Ramos (cell line): Measurements from ENCODE around the gene TRPM4.
"Not testable (repeated sequence)": the region's sequence is repeated elsewhere in the genome, so short reads cannot be mapped to it uniquely, and the experiment has no call there.

Experiments
- in situ Hi-C: fragments of 300-500 bp; cut with MboI; formaldehyde crosslinking; loops from one replicate; pipeline ENCODE4 v1.14.3; 2022; ENCODE audit warnings: low sequenced_read_pairs; ENCODE audit not compliant: unreplicated experiment

Gene TRPM4

DNA sequence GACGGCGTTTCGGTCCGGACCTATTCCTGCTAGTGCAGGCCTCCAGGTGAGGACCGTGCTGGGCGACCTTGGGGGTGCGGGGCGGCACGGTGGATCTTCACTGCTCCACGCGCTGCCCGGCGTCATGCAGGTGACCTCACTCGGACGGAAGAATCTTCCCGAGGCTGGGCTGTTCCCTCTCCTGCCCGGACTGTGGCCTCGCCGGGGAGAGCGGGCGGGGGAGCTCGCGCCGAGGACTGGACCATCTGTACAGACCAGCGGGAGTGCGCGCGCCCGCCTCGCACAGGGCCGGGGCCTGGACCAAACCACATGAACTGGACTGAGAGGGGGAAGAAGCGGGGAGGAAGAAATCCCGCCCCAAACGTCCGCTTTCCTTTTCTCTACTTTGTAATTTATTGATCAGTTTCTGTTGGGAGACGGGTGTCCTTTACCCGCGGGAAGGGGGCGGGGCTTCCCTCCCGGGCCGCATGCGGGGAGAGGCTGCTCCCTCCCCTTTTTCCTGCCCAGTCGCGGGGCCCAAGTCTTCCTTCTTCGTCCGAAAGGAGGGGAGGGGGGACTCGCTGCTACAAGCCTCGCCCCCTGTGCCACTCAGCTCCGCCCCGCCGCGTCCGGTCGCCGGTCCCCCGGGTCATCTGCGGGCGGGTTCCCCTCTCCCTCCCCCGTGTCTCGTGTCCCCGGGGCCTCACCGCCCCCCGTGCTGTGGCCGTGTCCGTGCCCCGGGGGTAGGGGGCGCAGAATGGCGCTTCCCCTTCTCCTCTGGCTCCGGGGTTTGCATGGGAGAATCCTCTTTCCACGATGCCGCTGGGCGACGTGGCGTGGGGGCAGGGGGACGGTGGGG is 7.3 kb upstream of the TRPM4 start:
- in situ Hi-C loops = no loop called here

- in situ Hi-C loops = no loop called here
These were observed 6.7 kb upstream of the TRPM4 start for GRCh38 chr19:49150944-49151243.

GRCh38 chr19:49151267-49152118 is 6.1 kb upstream of the TRPM4 start:
- in situ Hi-C loops = no loop called here

DNA sequence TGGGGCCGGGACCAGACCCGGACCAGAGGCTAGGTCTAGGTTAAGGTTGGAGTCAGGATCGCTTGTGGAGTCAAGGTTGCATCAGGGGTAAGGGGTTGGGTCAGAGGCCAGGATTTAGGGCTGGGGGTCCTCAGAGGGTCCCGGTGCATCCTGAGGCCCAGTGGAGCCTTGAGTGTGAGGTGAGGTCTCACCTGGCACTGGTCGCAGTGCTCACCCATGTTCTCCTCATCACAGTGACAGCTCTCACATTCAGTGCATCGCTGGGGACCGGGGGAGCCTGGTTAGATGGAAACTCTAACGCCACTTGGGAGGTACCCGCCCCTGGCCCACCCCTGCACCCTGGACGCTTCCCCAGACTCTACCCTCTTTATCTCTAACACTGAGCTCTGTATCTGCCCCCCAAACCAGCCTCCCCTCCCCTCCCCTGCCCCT is 5.5 kb upstream of the TRPM4 start:
- in situ Hi-C loops = no loop called here

GRCh38 chr19:49153167-49153809 is 4.3 kb upstream of the TRPM4 start:
- in situ Hi-C loops = no loop called here

DNA sequence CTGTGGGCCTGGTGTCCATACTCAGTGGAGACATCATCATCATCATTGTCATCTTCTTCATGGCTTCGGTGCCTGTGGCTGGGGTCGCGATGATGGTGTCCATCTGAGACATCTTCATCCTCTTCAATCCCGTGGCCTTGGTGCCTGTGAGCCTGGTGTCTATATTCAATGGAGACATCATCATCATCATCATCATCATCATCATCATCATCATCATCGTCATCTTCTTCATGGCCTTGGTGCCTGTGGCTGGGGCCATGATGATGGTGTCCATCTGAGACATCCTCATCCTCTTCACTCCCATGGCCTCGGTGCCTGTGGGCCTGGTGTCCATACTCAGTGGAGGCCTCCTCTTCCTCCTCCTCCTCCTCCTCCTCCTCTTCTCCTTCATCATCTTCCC is 3.3 kb upstream of the TRPM4 start:
- in situ Hi-C loops = no loop called here

- in situ Hi-C loops = no loop called here
These were observed 2.4 kb upstream of the TRPM4 start, which contains the start of gene HRC for GRCh38 chr19:49155005-49155819. TSS of gene HRC (minus strand) at chr19:49155396. CDS start at chr19:49155237, 159 bp downstream.

GRCh38 chr19:49155820-49156346 is 1.7 kb upstream of the TRPM4 start:
- in situ Hi-C loops = no loop called here

- in situ Hi-C loops = no loop called here
These were observed 3.0 kb downstream of the TRPM4 start for GRCh38 chr19:49160450-49161189.

DNA sequence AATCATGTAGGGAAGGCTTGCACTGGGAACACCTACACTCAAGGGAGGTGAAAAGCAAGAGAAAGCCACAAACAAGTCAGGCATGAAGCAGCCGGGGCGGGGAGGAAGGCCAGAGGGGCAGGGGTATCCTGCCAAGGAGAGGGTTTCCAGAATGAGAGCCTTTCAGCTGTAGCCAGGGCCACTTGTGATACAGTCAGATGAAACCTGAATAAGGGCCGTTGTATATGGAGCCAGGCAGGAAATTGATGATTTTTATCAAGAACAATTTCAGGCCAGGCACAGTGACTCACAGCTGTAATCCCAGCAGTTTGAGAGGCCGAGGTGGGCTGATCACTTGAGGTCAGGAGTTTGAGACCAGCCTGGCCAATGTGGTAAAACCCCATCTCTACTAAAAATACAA is 4.4 kb downstream of the TRPM4 start:
- in situ Hi-C loops = no loop called here

- in situ Hi-C loops = no loop called here
These were observed 7.6 kb downstream of the TRPM4 start for GRCh38 chr19:49165111-49165750.

GRCh38 chr19:49165865-49166301 is 8.3 kb downstream of the TRPM4 start:
- in situ Hi-C loops = no loop called here

DNA sequence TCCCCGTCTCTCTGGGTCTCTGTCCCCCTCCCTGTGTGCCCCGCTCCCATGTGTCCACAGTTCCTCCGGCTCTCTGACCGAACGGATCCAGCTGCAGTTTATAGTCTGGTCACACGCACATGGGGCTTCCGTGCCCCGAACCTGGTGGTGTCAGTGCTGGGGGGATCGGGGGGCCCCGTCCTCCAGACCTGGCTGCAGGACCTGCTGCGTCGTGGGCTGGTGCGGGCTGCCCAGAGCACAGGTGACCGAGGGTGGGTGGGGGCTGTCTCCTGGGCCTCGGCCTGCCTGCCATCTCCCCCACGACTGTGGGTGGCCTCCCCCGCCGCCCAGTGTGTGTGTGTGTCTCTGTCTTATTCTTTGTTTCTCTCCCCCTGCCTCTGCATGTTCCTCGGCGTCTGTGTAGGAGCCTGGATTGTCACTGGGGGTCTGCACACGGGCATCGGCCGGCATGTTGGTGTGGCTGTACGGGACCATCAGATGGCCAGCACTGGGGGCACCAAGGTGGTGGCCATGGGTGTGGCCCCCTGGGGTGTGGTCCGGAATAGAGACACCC is 10.3 kb downstream of the TRPM4 start:
- in situ Hi-C loops = no loop called here

GRCh38 chr19:49168421-49168820 is 10.8 kb downstream of the TRPM4 start:
- in situ Hi-C loops = no loop called here

- in situ Hi-C loops = no loop called here
These were observed 15.6 kb downstream of the TRPM4 start for GRCh38 chr19:49173198-49173597.

DNA sequence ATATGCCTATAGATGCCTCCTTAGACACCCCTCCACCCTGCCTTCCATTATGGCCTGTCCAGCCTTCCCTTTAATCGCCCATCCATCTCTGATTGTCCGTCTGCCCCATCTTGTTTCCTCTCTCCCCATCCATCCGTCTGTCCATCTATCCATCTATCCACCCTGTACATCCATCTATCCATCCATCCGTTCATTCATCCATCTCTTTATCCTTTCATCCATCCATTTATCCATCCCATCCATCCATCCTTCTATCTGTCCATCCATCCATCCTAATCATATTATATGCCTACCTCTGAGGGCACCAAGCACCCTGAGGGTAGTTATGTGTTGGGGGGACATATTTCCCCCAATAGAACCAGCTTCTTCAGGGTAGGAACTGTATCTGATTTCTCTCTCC is 23.1 kb downstream of the TRPM4 start:
- in situ Hi-C loops = no loop called here

DNA sequence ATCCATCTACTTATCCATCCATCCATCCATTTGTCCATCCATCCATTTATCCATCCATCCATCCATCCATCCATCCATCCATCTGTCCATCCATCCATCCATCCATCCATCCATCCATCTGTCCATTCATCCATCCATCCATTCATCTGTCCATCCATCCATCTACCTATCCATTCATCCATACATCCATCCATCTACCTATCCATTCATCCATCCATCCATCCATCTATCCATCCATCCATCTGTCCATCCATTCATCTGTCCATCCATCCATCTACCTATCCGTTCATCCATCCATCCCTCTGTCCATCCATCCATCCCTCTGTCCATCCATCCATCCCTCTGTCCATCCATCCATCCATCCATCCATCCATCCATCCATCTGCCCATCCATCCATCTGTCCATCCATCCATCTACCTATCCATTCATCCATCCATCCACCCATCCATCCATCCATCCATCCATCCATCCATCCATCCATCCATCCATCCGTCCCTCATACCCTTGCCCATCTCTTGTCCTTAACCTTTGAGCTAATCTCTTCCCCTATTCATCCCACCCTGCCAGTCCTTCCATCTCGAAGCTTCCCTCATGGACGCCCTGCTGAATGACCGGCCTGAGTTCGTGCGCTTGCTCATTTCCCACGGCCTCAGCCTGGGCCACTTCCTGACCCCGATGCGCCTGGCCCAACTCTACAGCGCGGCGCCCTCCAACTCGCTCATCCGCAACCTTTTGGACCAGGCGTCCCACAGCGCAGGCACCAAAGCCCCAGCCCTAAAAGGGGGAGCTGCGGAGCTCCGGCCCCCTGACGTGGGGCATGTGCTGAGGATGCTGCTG is 24.6 kb downstream of the TRPM4 start:
- in situ Hi-C loops = not testable (repeated sequence)
